D721Med (cell line): ENCODE data around the gene NANS.
"Not testable (repeated sequence)": the region's sequence is repeated elsewhere in the genome, so short reads cannot be mapped to it uniquely, and the experiment has no call there.

Source experiments
- DNase-seq: peaks from one replicate; pipeline ENCODE4 v3.0.0; 2011; ENCODE audit warnings: low spot score; ENCODE audit not compliant: insufficient read length
- FAIRE-seq: peaks from 2 replicates; lab custom pipeline; 2011; peaks lifted over from hg19 to GRCh38; lab: Jason Lieb, UNC
- CTCF ChIP-seq: IDR thresholded peaks from 2 replicates; pipeline ENCODE4 v1.5.1; 2012; ENCODE audit warnings: mild to moderate bottlenecking, control low read depth; ENCODE audit not compliant: insufficient read depth; ENCODE audit errors: missing control alignments

NANS gene

DNA sequence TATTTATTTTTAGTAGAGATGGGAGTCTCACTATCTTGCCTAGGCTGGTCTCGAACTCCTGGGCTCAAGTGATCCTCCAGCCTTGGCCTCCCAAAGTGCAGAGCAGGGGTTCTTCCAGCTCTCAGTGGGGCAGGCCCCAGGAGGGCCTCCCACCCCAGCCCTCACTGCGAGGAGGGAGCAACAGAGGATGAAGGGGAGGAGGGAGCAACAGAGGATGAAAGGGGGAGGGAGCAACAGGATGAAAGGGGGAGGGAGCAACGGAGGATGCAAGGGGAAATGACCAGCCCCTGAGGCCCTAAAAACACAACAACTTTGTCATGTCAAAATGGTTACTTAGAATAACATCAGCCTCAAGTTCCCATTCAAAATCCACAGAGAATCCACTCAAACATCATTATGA is 52.5 kb downstream of the NANS start:
- no peak for TF ChIP-seq CTCF
- DNase-seq (no peak), FAIRE-seq (no peak)

DNA sequence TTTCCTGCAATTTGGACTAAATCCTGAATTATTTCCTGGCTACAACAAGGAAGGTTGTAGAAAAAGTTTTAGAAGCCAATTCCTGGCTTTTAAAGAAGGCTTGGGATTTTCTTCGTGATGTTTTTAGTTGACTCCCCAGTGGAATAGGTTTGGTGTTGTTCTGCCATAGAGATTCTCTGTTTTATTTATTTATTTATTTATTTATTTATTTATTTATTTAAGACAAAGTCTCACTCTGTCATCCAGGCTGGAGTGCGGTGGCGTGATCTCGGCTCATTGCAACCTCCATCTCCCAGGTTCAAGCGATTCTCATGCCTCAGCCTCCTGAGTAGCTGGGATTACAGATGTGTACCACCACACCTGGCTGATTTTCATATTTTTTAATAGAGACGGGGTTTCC is 60.6 kb downstream of the NANS start:
- FAIRE-seq, DNase-seq: not testable (repeated sequence)

DNA sequence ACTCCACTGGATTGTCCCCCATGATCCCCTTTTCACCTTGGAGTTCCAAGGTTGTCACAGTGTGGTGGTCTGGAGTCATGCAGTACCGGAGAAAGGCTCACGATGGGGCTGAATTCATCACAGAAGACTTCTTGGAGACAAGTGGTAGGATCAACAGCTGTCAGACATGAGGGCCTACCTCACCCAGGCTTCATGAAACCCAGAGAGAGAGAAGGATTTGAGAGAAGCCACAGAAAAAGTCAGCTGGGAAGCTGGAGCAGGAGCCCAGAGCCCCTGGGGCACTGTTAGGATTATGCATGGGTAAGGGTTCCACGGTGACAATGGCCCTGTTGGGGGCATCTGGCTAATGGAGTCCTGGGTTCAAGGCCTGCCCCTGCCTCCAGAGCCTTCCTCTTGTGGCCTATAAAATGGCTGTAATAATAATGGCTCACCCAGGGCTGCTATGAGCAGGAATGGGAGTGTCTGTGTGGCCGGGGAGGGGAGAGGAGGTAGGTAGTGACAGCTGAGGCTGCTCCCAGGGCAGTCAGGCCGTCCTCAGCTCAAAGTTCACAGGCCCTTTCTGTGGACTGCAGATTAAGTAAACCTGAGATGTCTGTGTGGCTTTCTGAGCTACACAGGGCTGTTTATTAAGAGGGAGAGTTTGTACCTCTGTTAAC is 61.6 kb downstream of the NANS start:
- DNase-seq (no peak), FAIRE-seq (no peak)
- TF ChIP-seq CTCF: no peak

DNA sequence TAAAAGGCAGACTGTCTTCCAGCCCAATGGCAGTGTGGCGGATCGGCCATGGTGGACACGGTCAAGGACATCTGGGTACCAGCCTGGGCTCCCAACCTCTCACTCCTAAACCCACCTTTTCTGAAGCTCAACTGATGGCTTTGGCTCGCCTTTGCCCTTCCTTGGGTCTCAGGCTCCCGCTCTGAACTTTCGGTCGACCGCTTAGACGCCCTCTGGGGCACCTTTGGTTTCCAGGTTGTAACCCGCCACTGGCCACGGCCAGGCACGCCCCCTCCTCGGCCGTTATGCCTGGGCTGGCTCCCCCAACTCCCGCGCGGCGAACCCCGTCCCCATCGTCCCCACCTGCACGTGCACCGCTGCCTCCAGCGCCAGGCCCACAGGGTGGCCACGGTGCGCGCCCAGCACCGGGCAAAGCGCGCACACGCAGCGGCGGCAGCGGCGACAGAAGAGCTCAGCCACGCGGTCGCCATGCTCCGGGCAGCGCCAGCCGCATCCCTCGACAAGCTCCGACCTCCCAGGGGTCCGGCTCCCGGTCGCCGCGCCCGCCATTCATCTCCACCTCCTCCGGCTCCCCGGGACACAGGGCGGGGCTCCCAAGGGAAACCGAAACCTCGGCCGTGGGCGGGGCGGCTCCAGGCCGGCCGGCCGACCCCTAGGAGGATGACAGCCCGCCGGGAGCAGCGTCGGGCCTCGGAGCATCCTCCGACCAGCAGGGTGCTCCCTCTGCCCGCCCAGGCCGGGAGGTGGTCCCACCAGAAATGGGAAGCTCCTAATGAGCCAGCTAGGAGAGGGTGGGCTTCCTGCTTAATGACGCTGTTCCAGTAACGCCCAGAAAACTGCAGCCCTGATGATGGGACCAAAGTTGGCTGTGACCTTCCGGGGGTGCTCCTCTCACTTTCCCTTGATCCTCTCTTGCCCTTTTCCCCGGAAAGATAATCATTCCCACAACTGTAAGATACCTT is 62.4 kb downstream of the NANS start, which contains the start of gene TRIM14:
Gene TRIM14 (minus strand): TSS at position 583 of the 962 bp plus-strand sequence. CDS start 34 bp downstream, at position 549.
- FAIRE-seq (no peak), DNase-seq (no peak)
- no peak for TF ChIP-seq CTCF

- DNase-seq: no peak
- no peak for TF ChIP-seq CTCF
- no peak for FAIRE-seq
Observed at GRCh38 chr9:98120476-98120875, 63.9 kb downstream of the NANS start.

GRCh38 chr9:98121058-98121457 is 64.5 kb downstream of the NANS start:
- DNase-seq (no peak), FAIRE-seq (no peak)
- no peak for TF ChIP-seq CTCF

DNA sequence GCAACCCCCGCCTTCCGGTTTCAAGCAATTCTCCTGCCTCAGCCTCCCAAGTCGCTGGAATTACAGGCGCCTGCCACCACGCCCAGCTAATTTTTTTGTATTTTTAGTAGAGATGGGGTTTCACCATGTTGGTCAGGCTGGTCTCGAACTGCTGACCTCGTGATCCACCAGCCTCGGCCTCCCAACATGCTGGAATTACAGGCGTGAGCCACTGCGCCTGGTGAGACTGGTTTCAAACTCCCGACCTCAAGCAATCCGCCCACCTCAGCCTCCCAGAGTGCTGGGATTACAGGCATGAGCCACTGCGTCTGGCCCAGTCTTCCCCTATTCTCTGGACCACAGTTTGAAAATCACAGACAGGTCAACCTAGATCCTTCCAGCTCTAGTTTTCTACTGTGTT is 67.6 kb downstream of the NANS start:
- not testable (repeated sequence) for FAIRE-seq, DNase-seq
